Dedifferentiated amniotic fluid mesenchymal stem cell (primary cell): ENCODE results near the gene DPF3.

Experiments used
- DNase-seq: peaks from one replicate; pipeline ENCODE4 v3.0.0-alpha.2; 2016; ENCODE audit errors: extremely low spot score

The DPF3 gene

DNA sequence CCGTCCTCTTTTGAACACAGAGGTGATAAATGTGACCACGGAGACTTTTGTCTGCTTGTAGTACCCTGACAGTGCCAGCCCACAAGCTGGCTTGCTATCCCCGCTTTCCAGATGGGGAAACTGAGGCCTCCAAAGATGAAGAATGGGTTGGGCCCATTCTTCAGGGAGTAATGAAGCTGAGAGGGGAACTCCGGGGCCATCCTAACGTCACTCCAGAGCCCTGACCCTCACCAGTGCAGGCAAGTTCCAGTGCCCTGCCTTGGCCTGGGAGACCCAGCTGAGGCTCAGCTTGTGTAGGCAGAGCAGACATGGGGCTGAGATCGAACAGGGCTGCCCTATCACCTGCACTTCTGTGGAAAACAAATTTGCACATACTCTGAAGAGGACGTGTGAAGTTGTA, 277.1 kb downstream of the DPF3 start:
- DNase-seq = no peak

DNA sequence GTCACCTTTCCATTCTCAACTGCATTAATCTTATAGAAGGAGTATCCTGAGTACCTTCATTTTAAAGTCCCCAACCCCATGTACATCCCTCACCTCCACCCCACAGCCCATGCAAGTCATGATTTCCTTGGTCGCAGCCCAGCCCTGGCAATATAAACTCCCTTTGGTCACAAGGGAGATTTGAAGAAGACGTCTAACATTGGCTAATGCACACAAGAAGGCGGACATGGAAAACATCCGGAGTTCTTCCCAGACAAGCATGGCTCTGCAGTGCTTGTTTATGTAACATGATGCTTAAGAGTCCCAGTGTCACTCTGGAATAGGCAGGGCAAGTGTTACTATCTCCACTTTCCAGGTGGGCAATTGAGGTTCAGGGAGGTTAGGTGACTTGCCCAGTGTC, 277.6 kb downstream of the DPF3 start:
- no peak for DNase-seq

DNA sequence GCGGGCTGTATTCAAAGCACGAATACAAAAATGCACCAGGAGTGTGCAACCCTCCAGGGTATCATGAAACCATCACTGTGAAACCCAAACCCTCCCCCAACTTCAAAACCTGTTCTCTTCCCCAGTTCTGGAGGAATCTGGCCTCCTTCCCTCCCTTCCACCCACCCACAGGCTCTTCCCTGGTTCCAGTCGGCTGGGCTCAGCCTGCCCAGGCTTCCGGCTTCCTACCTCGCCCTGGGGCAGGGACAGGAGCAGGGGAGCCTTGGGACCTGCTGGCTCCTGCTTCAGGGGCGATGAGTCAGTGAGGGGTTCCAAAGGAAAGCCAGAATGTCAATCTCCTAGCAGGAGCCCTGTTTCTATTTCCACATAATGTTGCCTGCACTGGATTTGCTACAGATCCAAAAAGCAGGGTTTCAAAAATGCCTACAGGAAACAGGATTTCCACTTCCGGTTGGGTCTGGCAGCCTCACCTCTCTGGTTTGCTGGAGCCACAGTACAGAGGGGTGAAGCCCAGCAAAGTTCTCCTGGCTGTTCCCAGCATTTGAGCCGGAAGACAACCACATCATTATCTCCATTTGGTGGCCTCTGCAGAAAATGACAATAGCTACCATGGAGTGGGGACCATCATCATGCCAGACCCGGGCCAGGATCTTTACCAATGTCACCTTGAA, 278.3 kb downstream of the DPF3 start:
- DNase-seq = peak; percentile 30

DNA sequence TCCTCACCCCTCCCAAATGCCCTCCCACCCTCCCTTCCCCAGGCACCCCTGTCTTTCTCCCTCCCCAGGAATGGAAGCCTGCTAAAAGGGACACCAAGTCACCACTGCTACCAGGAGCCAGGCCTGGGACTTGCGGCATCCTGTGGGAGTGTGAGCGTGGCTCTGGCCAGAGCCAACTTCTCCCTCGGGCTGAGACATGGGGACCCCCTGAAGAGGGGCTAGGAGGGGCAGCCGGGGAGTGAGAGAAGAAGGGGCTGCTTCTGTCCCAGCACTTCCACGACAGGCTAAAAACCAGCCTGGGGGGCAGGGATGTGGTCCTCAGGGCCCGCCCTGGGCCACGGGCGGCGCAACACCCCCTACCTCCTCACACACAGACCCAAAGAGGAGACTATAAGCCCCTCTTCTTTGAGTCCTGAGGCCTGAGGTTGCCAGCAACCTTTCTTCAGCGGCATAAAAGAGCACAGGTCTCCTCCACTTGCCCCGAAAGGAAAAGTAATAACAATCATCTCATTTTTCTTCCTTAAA, 278.9 kb downstream of the DPF3 start:
- DNase-seq = no peak

DNA sequence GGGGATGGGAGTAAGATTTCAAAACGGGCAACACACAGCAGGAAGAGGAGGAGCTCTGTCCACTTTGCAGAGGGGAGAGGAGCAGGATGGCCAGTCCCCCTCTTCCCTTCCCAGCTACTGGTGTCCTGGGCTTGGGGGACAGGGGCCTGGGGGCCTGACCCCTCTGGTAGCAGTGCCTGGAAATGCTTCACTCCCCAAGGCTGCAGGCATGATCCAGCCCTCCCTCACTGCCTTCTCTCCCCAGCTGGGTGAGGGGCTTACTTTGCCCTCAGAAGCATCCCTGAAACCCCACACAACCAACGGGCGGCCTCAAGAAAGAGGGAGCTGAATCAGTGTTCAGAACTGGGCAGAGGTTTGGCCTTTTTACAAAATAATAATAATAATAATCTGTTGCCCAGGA, 279.5 kb downstream of the DPF3 start:
- DNase-seq = no peak

DNA sequence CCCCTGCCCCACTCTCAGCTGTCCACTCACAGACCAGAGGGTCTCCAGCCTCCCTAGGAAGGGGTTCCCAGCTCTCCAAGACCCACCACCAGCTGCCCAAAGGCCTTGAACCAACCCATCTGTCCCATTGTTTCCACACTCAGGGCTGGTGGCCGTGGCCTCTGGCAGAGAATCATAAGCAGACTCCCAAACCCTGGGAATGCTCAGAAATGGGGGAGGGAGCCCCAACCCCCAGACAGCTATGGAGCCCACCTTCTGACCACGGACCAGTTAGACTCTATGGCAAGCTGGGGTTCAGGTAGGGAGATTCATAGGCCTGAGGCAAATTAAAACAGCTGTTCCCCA, 280.0 kb downstream of the DPF3 start:
- no peak for DNase-seq

DNA sequence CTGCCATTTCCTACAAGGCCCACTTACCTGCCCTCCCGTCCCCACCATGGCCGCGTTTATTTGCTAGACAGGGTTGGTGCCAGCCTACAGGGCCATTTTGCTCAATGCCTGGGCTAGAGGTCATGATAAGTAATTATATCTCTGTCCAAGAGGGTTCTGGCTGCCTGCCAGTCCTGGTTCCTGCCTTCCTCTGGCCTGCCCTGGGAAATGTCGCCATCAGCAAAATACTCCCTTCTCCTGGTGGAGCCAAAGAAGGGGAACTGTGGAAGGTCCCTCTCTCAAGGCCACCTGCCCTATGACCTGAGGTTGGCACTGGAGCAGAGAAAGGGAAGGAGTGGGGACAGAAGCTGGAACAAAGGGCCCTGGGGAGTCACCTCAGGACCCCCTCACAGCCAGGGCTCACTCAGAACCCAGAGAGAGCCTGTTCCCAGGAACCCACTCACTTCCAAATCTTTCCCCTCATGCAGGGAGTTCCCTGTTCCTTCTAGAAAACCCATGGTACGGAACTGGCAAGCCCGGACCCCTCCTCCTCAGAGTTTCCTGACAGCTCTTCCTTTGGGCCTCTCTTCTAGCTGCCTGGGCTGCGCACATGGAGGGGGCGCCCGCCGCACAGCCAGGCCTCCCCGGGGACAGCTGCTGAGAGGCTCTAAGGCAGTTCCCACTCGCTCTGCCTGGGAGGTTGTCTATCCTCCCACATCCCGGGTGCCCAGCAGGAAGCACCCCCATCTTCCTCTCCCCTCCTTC, 280.5 kb downstream of the DPF3 start:
- no peak for DNase-seq

DNA sequence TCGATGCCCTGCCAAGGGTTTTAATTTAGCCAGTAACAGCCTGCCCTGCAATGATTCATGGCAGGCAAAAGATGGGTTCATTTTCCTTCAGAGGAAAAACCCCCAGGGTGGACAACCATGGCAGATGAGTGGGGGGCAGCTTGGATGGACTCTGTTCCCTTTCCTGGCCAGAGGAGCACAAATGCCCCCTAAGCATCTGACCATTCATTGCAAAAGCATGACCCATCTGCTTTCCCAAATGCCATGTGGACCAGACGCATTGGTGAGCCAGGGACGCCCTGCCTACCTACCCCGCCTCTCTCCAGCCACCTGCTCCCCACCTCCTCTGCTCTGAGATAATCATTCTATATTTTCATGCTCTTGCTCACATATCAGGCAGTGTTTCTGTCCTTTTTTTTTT, 281.9 kb downstream of the DPF3 start:
- DNase-seq = no peak

DNA sequence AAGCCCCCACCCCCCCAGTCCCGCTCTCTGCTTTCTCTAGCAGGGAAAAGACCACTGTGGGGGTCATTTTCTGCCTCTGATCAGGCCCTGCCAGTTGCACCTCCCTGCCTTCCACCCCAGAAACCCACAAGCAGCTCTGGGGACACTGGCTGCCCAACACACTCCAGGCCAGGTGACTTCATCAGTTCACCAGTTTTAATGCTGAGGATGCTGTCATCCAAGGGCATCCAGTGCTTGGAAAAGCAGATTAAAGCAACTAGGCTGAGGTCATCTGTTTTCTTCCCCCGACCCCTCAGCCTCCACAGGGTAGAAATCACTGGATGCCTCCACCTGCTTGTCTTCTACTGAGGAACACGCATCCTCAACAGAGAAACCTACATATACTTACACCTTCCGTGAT, 282.4 kb downstream of the DPF3 start:
- no peak for DNase-seq

DNA sequence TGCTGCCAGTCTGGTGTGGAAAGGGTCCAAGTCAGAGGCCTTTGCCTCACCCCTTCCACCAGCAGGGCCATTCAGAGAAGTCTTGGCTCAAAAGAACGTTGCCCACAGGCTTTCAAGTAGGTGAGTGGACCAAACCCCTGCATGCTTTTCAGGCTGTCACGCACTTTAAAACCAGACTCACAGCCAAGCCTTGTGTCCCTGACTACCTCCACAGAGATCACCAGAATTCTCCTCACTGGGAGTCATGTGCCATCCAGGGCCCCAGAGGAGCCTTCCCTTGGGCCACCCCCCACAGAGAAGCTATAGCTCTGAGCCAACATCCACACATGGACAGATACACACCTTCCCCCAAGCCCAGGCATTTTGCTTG, 283.1 kb downstream of the DPF3 start:
- no peak for DNase-seq

DNA sequence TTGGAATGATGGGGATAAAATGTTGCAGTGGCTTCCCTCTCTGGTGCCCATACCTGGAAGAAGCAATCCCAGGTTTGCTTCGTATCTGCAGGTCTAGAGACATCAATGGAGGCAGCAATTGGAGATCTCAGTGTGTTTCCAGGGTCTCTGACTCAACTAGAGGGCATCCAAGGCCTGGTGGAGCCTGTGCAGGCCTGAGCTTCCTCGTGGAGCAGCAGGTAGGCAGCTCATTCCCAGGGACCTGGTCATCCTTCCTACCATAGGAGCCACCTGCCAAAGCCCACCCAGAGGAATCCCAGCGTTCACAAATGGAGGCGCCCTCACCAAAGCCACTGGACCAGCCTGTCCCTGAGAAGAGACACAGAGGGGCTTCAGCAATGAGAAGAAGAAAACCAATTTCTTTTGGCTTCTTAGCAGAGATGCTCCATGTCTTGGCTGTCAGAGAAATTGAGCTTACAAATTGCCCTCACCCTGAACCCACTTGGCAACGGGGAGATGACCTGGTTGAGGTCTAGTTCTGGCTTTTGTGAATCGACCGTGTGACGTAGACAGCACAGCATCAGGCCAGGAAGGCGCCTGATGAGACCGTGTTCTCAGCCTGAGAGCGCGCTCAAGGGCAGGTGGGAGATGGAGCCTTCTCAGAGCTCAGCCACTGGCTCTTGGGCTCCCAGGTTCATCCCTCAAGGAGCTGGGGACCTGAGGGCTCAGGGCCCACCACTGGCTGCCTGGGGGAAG, 283.6 kb downstream of the DPF3 start:
- no peak for DNase-seq

DNA sequence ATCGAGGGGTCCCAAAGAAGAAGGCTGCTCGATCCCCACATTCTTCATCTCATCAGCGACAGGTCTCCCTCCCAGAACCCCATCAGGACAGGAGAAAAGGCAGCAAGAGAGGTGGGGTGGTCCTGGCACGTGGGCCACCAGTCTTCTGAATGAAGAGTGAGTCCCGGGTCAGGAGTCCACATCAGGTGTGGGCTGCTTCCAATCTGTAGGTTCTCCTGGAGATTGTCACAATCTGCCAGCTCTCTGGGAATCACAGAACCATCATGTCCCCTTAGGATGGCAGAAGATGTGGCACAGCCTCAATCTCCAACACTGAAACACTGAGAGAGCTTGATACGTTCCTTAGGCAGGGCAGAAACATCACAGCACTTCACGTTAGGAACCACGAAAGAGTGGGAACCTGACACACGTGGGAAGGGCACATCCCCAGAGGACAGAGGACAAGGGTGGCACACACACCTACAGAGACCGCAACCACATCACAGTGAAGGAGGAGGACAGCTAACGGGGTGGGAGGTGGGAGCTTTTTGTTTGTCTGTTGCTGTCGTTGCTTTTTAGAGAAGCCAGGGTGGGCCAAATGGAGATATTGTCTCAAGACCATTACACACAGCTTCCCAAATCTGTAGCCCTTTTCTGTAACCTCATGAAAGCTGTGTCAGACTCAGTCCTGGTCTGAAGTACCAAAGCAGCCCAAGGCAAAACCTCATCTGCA, 284.5 kb downstream of the DPF3 start:
- no peak for DNase-seq

DNA sequence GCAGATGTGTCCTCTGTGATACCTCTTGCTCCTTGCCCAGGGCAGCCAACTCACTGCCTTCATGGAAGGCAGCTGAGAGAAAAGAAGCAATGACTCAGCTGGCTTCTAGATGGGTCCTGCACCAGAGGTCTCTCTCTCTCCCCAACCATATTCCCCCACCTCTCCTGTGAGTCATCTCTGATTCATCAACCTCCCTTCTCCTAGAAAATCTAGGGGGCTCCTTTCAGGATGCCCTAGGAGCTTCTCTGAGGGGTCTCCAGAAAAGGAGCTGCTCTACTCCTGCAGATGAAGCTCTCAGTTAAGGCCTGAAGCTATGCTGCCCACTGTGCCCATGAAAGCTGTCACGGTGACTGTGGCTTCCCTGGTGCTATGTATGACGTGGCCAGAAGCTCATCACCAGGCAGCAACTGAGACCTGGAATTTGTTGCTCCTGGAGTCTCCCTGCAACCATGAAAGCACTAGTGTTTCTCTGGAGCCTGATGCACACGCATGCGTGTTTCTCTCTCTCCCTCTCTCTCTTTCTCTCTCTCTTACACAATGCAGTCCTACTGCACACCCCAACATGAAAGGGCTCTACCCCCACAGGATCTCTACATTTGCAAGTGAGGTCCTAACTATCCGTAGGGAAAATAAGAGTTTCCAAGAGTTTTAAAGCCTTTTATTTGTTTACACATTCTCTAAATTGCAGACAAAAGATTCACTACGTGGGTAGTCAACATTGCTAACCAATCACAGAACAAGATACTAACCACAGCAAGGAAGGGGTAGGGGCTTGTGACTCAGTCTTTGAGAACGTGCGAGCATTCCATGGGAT, 285.3 kb downstream of the DPF3 start:
- DNase-seq = peak; percentile 75

DNA sequence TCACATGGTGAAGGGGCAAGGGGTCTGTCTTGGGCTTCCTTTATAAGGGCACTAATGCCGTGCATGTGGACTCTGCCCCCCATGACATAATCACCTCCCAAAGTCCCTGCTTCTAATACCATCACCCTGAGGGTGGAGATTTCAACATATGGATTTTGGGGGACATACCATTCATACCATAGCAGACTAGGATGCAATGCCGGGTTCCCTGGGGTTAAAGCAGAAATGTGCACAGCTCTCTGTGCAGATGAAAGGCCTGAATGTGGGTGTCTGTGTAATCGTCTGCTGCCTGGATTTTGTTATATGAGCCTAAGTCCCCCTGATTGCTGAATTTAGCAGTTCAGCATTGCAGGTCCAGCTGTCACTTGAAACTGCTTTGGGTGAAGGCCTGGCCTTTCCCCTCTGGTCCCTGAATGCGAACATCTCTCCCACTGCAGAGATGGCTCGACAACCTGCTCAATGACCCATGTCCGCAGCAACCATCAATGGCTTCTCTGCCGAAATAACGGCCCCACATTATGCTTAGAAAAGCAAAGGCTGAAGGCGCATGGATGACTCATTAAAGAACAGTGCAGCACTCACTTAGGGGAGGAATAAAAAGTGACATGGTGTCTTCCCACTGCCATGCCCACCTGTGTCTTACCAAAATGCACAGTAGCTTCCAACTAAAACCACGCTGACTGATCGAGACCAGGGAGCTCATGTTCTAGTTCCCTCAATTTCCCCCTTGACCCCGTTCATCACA, 286.3 kb downstream of the DPF3 start:
- no peak for DNase-seq

DNA sequence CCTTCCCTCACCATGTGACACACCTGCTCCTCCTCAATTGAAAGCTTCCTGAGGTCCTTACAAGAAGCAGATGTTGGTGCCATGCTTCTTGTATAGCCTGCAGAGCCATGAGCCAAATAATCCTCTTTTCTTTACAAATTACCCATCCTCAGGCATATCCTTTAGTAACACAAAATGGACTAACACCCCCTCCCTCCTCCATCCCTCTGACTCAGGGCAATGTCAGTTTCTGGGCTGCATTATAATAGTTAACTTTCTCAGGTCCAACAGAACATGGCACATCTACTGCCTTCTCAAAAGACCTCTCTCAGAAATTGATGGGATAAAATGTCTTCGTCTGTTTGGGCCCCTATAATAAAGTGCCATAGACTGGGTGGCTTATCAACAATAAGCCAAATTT, 287.0 kb downstream of the DPF3 start:
- DNase-seq = no peak

DNA sequence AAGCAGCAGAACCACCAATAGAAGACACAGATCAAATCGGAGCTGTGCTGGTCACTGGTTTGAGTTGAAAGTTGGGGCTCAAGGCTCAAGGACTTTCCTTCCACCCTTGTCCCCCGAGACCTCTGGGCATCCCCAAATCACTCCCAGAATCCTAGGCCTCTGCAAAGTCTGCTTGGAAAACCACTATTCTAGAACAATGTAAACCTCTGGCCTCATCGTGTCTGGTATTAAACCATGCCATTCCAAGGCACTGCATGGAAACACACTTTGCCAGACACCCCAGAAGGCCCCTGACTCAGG, 288.0 kb downstream of the DPF3 start:
- no peak for DNase-seq

DNA sequence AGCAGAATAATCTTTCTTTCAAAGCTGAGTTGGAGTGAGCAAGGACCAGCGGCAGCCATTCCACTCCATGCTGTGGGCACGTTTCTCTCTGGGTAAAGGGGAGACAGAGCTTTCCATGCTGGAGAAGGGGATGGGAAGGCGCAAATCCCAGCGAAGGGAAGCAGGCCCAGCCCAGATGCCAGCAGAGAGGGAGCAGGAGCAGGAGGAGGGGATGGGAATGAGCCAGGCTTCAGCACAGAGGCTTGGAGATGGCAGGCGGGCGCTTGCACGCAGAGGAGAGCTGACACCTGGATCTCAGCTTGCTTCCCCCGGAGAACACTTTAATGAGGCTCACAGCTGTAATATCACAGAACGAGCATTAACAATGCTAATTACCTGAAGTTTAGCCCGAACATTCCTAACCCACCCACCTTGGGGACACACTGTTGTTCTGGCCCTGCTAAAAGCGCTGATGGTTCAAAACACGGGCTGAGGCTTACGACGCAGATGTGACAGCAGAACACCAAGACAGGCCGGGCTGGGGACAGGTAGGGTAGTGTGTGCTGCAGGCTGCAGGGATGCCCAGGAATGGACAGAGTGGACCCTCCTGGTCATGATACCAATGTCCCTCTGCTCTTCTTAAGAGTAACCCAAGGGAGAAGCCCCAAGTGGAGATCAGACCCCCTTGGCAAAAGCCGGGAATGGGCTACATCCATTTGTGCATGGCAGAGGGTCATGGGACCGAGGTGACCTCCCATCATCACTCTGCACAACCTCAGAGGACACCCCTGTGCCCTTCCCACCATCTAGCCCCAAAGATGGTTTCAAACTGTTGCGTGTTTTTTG, 288.6 kb downstream of the DPF3 start:
- DNase-seq = no peak

DNA sequence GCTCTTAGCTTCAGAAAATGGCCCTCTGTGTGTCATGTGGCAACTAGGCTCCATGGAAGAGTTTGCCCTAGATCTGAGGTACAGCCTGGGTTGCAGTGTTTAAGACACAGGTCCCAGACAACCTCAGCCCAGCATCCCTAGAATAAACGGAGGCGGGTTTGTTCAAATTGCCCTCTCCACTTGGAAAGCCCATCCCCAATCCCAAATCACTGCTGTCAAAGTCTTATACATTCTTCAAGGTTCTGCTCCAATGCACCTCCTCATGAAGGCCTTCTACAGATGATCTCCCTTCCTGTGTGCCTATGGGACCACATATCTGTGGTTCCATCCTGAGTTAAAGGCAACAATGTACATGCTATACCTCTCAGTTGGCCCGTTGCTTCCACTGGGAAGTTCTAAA, 289.8 kb downstream of the DPF3 start:
- DNase-seq = no peak

DNA sequence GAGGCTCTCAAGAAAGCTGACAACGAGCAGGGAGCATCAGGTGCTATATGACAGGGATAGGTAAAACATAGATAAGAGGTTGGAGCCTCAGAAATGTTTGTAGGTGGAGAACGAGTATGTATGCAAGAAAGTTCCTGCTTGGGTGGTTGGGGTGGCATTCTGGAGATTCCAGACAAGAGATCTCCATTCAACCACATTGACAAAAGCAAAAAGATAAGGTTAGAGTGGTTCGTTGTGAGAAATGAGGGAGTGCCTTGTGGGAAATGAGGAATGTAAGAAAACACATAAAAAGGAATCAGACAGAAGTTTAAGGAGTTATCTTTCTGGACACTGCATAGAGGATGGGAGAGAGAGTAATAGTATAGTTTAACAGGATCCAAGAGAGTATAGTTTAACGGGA, 290.3 kb downstream of the DPF3 start:
- no peak for DNase-seq
